Lower leg skin (tissue), 3 donors: ENCODE data around the gene NTM.

Source experiments
- POLR2A ChIP-seq, 2 donors: fragments of 450-650 bp; IDR thresholded peaks; one replicate each; pipeline ENCODE4 v1.6.1; 2016 to 2017; ENCODE audit warnings: antibody characterized with exemption in 2 of 2, mild to moderate bottlenecking in 1 of 2, moderate library complexity in 1 of 2
- TF ChIP-seq, protein P1 (sequence below), 3 donors: fragments of 450-650 bp; IDR thresholded peaks; one replicate each; pipeline ENCODE4 v1.5.1; 2016; ENCODE audit warnings: antibody characterized with exemption in 3 of 3, mild to moderate bottlenecking in 3 of 3, moderate library complexity in 2 of 3

DNA sequence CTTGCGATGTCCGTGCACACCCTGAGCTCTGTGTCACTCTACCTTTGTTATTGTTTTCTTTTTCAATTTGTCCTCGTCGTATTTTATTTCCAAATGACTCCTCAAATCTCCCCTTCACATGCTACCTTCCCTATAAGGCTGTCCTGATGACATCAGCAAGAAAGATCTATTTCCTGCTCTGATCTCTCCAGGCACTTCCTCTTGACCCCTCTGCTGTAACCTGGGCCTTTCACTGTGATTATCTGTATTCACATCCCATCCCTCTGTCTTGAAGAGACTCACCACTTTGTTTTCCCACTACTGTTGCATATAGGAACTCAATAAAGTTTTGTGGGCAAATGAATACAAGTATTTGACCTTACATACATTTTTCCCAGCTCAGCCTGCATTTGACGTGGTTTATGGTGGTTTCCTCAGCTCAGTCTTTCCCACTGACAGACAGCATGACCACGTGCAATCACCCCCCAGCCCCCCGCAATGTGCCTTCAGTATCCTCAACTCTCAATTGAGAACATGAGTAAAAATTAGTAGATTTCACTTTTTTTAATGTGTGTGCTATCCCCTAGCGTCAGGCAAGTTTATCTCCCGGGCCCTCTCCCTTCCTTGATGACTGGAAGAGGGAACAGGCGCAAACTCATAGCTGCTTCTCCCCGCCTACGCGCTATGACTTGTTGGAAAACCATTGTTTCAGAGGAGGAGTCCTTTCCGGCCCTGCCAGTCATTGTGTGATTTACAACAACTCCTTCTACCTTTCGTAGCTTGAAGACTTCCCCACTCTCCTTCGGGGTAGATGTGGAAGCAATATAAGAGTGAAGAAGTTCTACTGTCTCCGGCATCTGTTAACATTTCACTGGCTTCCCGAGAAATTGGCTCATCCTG, 498.5 kb downstream of the NTM start:
- TF ChIP-seq, protein P1, sequence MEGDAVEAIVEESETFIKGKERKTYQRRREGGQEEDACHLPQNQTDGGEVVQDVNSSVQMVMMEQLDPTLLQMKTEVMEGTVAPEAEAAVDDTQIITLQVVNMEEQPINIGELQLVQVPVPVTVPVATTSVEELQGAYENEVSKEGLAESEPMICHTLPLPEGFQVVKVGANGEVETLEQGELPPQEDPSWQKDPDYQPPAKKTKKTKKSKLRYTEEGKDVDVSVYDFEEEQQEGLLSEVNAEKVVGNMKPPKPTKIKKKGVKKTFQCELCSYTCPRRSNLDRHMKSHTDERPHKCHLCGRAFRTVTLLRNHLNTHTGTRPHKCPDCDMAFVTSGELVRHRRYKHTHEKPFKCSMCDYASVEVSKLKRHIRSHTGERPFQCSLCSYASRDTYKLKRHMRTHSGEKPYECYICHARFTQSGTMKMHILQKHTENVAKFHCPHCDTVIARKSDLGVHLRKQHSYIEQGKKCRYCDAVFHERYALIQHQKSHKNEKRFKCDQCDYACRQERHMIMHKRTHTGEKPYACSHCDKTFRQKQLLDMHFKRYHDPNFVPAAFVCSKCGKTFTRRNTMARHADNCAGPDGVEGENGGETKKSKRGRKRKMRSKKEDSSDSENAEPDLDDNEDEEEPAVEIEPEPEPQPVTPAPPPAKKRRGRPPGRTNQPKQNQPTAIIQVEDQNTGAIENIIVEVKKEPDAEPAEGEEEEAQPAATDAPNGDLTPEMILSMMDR (IDR thresholded peaks at IDR 0.05) = no peak
- TF ChIP-seq POLR2A (IDR thresholded peaks at IDR 0.05) = no peak
